Left ventricle myocardium inferior (tissue), 1 donor: Measurements from ENCODE around the gene LDLRAD4. TPM values are rescaled to one million over a fixed set of nuclear protein-coding genes. Genes with fewer than 3 reads are reported as not detected.

Source experiments
- DNase-seq: peaks from one replicate; pipeline ENCODE4 v3.0.0-alpha.2; 2020
- H3K27ac ChIP-seq: fragments of 200-600 bp; replicated peaks from 2 replicates; pipeline ENCODE4 v1.8.0; 2021
- H3K27me3 ChIP-seq: fragments of 200-600 bp; 2 replicates; pipeline ENCODE4 v1.8.0; 2021; ENCODE audit warnings: low read depth
- H3K36me3 ChIP-seq: fragments of 200-600 bp; 2 replicates; pipeline ENCODE4 v1.8.0; 2021
- H3K4me1 ChIP-seq: fragments of 200-600 bp; 2 replicates; pipeline ENCODE4 v1.8.0; 2021
- H3K4me3 ChIP-seq: fragments of 200-600 bp; 2 replicates; pipeline ENCODE4 v1.8.0; 2021; ENCODE audit warnings: mild to moderate bottlenecking, moderate library complexity
- H3K9me3 ChIP-seq: fragments of 200-600 bp; replicated peaks from 2 replicates; pipeline ENCODE4 v1.8.0; 2021
- intact Hi-C: fragments of 100-400 bp; cut with micrococcal nuclease; formaldehyde crosslinking; loops from one replicate; pipeline ENCODE4 v1.11.0; 2022
- total RNA-seq: library from RNA; stranded (reverse); fragmentation: NEBNext Ultra II Directional; extraction: Animal tissue kit (Norgen Biotek cat#: 25700); gene quantifications from one replicate; pipeline ENCODE4 v1.2.1, GENCODE V29; 2021
- TF ChIP-seq, protein P1 (sequence below): fragments of 200-600 bp; IDR thresholded peaks from 2 replicates; pipeline ENCODE4 v1.8.0; 2021; ENCODE audit warnings: antibody characterized with exemption, mild to moderate bottlenecking, borderline replicate concordance
- donor health status: DM: no; HTN: yes; CAD: no; lungs with severe emphysema.

Gene LDLRAD4
- total RNA-seq, 1 donor from 2014 or later, result 43.3 TPM

DNA sequence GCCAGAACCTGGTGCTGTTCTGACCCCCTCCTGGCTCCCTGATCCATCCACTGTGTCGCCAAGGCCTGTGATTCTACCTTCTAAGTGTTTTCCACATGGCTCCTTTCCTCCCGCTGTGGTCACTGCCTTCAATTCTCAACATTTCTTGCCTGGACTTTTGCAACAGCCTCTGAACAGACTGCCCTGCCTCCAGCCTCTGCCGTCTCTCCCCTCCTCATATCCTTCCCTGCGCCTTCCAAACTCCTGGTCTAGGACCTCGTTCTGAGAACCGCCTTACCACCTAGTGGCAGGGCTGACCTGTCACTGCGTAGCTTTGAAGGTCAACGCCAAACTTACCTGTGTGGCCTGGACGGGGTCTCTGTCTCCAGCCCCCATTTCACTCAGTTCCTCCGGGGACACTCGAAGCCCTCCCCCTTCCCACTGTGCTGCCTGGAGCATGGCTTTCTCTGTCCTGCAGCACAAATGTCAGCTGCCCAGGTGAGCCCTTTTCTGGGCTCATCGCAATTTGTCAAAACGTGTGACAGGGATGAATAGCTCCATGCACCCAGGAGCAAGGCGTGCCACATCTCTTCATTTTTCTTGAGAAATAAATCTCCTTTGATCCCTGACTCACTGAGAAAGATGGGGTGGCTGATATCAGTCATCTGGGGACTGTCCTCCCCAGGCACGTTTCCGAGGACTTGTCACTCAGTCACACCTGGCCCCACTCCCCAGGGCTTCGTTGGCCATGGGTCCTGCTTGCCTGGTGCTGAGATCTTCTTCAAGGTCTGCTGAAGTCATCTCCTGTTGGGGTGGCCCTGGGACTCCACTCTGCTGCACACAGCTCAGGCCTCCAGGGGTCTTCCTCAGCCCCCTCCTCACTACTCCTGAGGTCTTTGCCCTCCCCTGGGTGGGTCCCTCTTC is 46.7 kb downstream of the LDLRAD4 start:
- Histone ChIP-seq H3K27me3 (no peaks in the 10 kb centered on the region), H3K4me3 (no peak overlapping the region), H3K27ac (peak overlapping the region; percentile 81), H3K4me1 (peaks cover 89% of the 10 kb centered on the region), H3K36me3 (no peaks in the 10 kb centered on the region), H3K9me3 (no peaks in the 10 kb centered on the region)
- DNase-seq, result no peak
- intact Hi-C loops, result no loop called here
- TF ChIP-seq, protein P1, sequence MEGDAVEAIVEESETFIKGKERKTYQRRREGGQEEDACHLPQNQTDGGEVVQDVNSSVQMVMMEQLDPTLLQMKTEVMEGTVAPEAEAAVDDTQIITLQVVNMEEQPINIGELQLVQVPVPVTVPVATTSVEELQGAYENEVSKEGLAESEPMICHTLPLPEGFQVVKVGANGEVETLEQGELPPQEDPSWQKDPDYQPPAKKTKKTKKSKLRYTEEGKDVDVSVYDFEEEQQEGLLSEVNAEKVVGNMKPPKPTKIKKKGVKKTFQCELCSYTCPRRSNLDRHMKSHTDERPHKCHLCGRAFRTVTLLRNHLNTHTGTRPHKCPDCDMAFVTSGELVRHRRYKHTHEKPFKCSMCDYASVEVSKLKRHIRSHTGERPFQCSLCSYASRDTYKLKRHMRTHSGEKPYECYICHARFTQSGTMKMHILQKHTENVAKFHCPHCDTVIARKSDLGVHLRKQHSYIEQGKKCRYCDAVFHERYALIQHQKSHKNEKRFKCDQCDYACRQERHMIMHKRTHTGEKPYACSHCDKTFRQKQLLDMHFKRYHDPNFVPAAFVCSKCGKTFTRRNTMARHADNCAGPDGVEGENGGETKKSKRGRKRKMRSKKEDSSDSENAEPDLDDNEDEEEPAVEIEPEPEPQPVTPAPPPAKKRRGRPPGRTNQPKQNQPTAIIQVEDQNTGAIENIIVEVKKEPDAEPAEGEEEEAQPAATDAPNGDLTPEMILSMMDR, result no peak

DNA sequence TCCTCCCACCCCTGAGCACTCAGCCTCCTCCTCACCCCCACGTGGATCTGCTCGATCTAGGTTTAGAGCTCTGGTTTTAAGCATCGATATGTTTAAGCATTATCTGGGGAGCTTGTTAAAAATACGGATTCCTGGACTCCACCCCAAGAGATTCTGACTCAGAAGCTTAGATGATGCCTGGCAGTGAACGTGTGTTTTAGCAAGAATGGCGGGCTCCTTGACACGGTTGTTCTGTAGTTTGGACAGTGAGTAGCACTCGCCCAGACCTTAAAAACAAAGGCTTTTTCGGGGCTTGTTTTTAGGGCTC is 47.3 kb downstream of the LDLRAD4 start:
- H3K4me1 ChIP-seq, result peaks cover 89% of the 10 kb centered on the region
- H3K9me3 ChIP-seq, result no peaks in the 10 kb centered on the region
- peak overlapping the region; percentile 47 for H3K4me3 ChIP-seq
- H3K36me3 ChIP-seq, result no peaks in the 10 kb centered on the region
- DNase-seq, result no peak
- TF ChIP-seq, protein P1, result no peak
- intact Hi-C loops, result no loop called here
- no peaks in the 10 kb centered on the region for H3K27me3 ChIP-seq
- peak overlapping the region; percentile 81 for H3K27ac ChIP-seq

GRCh38 chr18:13266218-13267100 is 47.9 kb downstream of the LDLRAD4 start:
- H3K4me3 ChIP-seq, result peak overlapping the region; percentile 47
- DNase-seq, result peak; percentile 55
- H3K36me3 ChIP-seq, result no peaks in the 10 kb centered on the region
- H3K27ac ChIP-seq, result peak overlapping the region; percentile 81
- no peaks in the 10 kb centered on the region for H3K9me3 ChIP-seq
- H3K27me3 ChIP-seq, result no peaks in the 10 kb centered on the region
- TF ChIP-seq, protein P1, result no peak
- intact Hi-C loops, result no loop called here
- peaks cover 89% of the 10 kb centered on the region for H3K4me1 ChIP-seq

GRCh38 chr18:13267431-13267873 is 48.9 kb downstream of the LDLRAD4 start:
- H3K9me3 ChIP-seq, result no peaks in the 10 kb centered on the region
- H3K27ac ChIP-seq, result peak overlapping the region; percentile 81
- H3K4me3 ChIP-seq, result no peak overlapping the region
- TF ChIP-seq, protein P1, result no peak
- no peaks in the 10 kb centered on the region for H3K27me3 ChIP-seq
- intact Hi-C loops, result no loop called here
- DNase-seq, result no peak
- H3K36me3 ChIP-seq, result no peaks in the 10 kb centered on the region
- H3K4me1 ChIP-seq, result peaks cover 96% of the 10 kb centered on the region

- no peak for DNase-seq
- Histone ChIP-seq H3K36me3 (no peaks in the 10 kb centered on the region), H3K9me3 (no peaks in the 10 kb centered on the region), H3K27me3 (no peaks in the 10 kb centered on the region), H3K27ac (peak overlapping the region; percentile 81), H3K4me1 (peaks cover 100% of the 10 kb centered on the region), H3K4me3 (peak overlapping the region; percentile 2)
- TF ChIP-seq, protein P1, result no peak
- intact Hi-C loops, result no loop called here
These were observed 49.8 kb downstream of the LDLRAD4 start for GRCh38 chr18:13268158-13269012.
